Endothelial cell of umbilical vein (primary cell): ENCODE results near the gene MMP21. TPM values are rescaled to one million over a fixed set of nuclear protein-coding genes. Genes with fewer than 3 reads are reported as not detected.

Experiments
- BruUV-seq: library from RNA; stranded (reverse); fragments of 400-500 nt; replicated peaks from 2 replicates; lab custom pipeline; 2021; lab: Mats Ljungman, UMichigan
- CTCF ChIA-PET: fragments of 300-600, 350-600 bp; sonication (Branson Sonifier 250); formaldehyde crosslinking; loops from one replicate; lab custom pipeline; 2021; ENCODE audit warnings: antibody characterized with exemption, inconsistent platforms; lab: Charles Lee
- POLR2A ChIA-PET: fragments of 300-600, 350-600 bp; sonication (Branson Sonifier 250); formaldehyde crosslinking; loops from one replicate; lab custom pipeline; 2021; ENCODE audit warnings: antibody characterized with exemption, inconsistent platforms; lab: Charles Lee
- DNase-seq: peaks from one replicate; pipeline ENCODE4 v3.0.0-alpha.2; 2011; ENCODE audit warnings: low read depth, low spot score
- FAIRE-seq: peaks from 2 replicates; lab custom pipeline; 2011; peaks lifted over from hg19 to GRCh38; lab: Jason Lieb, UNC
- H2AFZ ChIP-seq: 2 replicates; pipeline ENCODE4 v1.6.0; 2012; ENCODE audit warnings: low read depth, low read length, control low read depth, inconsistent platforms
- H3K27ac ChIP-seq: 2 replicates; pipeline ENCODE4 v1.5.1; 2011; ENCODE audit warnings: low read depth, mild to moderate bottlenecking, control low read depth, low read length, moderate library complexity; ENCODE audit not compliant: insufficient read depth
- H3K27me3 ChIP-seq, 2 experiments: 2 replicates each; pipeline versions ENCODE4 v1.6.0 to v1.6.1; 2011; ENCODE audit warnings: low read length in 2 of 2, mixed read lengths in 1 of 2; ENCODE audit not compliant: control insufficient read depth in 2 of 2, insufficient read depth in 2 of 2
- H3K36me3 ChIP-seq, 2 experiments: 2 replicates in 1 of 2; 3 replicates in 1 of 2; pipeline ENCODE4 v1.5.1; 2011; ENCODE audit warnings: low read length in 2 of 2, mild to moderate bottlenecking in 1 of 2, moderate library complexity in 1 of 2; ENCODE audit not compliant: control insufficient read depth in 2 of 2, insufficient read depth in 2 of 2; ENCODE audit errors: extremely low read depth in 1 of 2
- H3K4me1 ChIP-seq: 3 replicates; pipeline ENCODE4 v1.5.1; 2011; ENCODE audit warnings: mild to moderate bottlenecking, low read length; ENCODE audit not compliant: control insufficient read depth, insufficient read depth; ENCODE audit errors: extremely low read depth
- H3K4me2 ChIP-seq: 2 replicates; pipeline ENCODE4 v1.6.1; 2011; ENCODE audit warnings: low read length, control low read depth, mixed read lengths; ENCODE audit not compliant: insufficient read depth
- H3K4me3 ChIP-seq, 3 experiments: fragments of 200-600 bp in 1 of 3; sonication (generic), shearing (Covaris generic) in 1 of 3; replicated peaks in 1 of 3; 2 replicates each; pipeline ENCODE4 v1.5.1; 2011 to 2016; ENCODE audit warnings: control low read depth in 3 of 3, low read length in 3 of 3, mild to moderate bottlenecking in 2 of 3, inconsistent platforms in 1 of 3, low read depth in 1 of 3, moderate library complexity in 1 of 3; ENCODE audit not compliant: insufficient read depth in 1 of 3
- H3K79me2 ChIP-seq: 2 replicates; pipeline ENCODE4 v1.6.0; 2012; ENCODE audit warnings: low read length, inconsistent platforms; ENCODE audit not compliant: control insufficient read depth, insufficient read depth
- H3K9ac ChIP-seq: replicated peaks from 2 replicates; pipeline ENCODE3; 2011; ENCODE audit warnings: low read length, control low read depth; ENCODE audit not compliant: insufficient read depth; ENCODE audit errors: extremely low read depth
- H3K9me1 ChIP-seq: replicated peaks from 3 replicates; pipeline ENCODE4 v1.6.0; 2011; ENCODE audit warnings: mild to moderate bottlenecking, low read length; ENCODE audit not compliant: control insufficient read depth, insufficient read depth; ENCODE audit errors: extremely low read depth
- H3K9me3 ChIP-seq: replicated peaks from 2 replicates; pipeline ENCODE4 v1.5.1; 2012; ENCODE audit warnings: low read length, inconsistent platforms; ENCODE audit not compliant: control insufficient read depth, insufficient read depth
- H4K20me1 ChIP-seq: replicated peaks from 2 replicates; pipeline ENCODE3; 2011; ENCODE audit warnings: mild to moderate bottlenecking, low read length; ENCODE audit not compliant: control insufficient read depth, insufficient read depth; ENCODE audit errors: extremely low read depth
- EZH2 ChIP-seq: IDR thresholded peaks from 2 replicates; pipeline ENCODE4 v1.6.1; 2012; ENCODE audit warnings: borderline replicate concordance, low read depth, mild to moderate bottlenecking, moderate library complexity, low read length, inconsistent platforms; ENCODE audit not compliant: severe bottlenecking
- FOS ChIP-seq: IDR thresholded peaks from 2 replicates; pipeline ENCODE4 v1.6.1; 2011; ENCODE audit warnings: mild to moderate bottlenecking, low read length, moderate library complexity, borderline replicate concordance; ENCODE audit not compliant: insufficient read depth
- GATA2 ChIP-seq: IDR thresholded peaks from 2 replicates; pipeline ENCODE4 v1.7.0; 2011; ENCODE audit warnings: low read depth, mild to moderate bottlenecking, moderate library complexity, mixed read lengths, low read length; ENCODE audit not compliant: insufficient read length, insufficient read depth
- JUN ChIP-seq: IDR thresholded peaks from 2 replicates; pipeline ENCODE4 v1.6.1; 2011; ENCODE audit warnings: borderline replicate concordance, low read depth; ENCODE audit not compliant: insufficient read length, insufficient read depth
- MYC ChIP-seq: IDR thresholded peaks from one replicate; pipeline ENCODE4 v1.6.1; 2011; ENCODE audit warnings: mild to moderate bottlenecking, low read depth, low read length
- POLR2A ChIP-seq: IDR thresholded peaks from 2 replicates; pipeline ENCODE4 v1.6.1; 2012; ENCODE audit warnings: low read depth, mild to moderate bottlenecking, control low read depth, low read length
- POLR2AphosphoS5 ChIP-seq: IDR thresholded peaks from 2 replicates; pipeline ENCODE4 v1.6.1; 2012; ENCODE audit warnings: low read depth, mild to moderate bottlenecking, control low read depth, low read length, moderate library complexity; ENCODE audit not compliant: insufficient read depth
- dilution Hi-C: fragments of 300-500 bp; cut with MboI; formaldehyde crosslinking; loops from one replicate; pipeline ENCODE4 v1.15.0; 2019; ENCODE audit warnings: low sequenced_read_pairs; ENCODE audit not compliant: extremely low pct_ligation_motif_present
- intact Hi-C: fragments of 100-400 bp; cut with micrococcal nuclease; formaldehyde crosslinking; loops from one replicate; pipeline ENCODE4 v1.10.0; 2022
- polyA plus RNA-seq, 4 experiments: library from polyadenylated mRNA; depleted of rRNA in 3 of 4; stranded (reverse) in 3 of 4; unstranded in 1 of 4; fragments of >200 nt; gene quantifications; 2 replicates each; pipeline versions ENCODE4 v1.2.1 to v1.2.3, GENCODE V29; 2011 to 2012; ENCODE audit warnings: missing spikeins in 1 of 4
- total RNA-seq: library from RNA; stranded (reverse); gene quantifications from 2 replicates; pipeline ENCODE4 v1.2.3, GENCODE V29; 2021
- TF ChIP-seq, protein P1 (sequence below): IDR thresholded peaks from 2 replicates; pipeline ENCODE4 v1.6.1; 2011; ENCODE audit not compliant: insufficient read depth, insufficient read length
- TF ChIP-seq, protein P2 (sequence below), 2 donors: IDR thresholded peaks; 1 replicate in 1 of 2; 2 replicates in 1 of 2; pipeline ENCODE4 v1.5.1; 2011; ENCODE audit warnings: low read length in 2 of 2, mild to moderate bottlenecking in 2 of 2, moderate library complexity in 2 of 2, control low read depth in 1 of 2, inconsistent platforms in 1 of 2, low read depth in 1 of 2; ENCODE audit not compliant: insufficient read depth in 1 of 2; ENCODE audit errors: extremely low read depth in 1 of 2

MMP21 gene
- total and polyA plus RNA-seq, 2 donors (not counting 3 experiments of a cell fraction or from before 2014, with no cell fraction given): 0.06 TPM; not detected in 1

GRCh38 chr10:125817337-125817946 lies 41.8 kb upstream of the MMP21 start:
- CTCF ChIA-PET: interaction anchor here (0.7 kb wide), 1 partner anchor 11 kb away, joined by 4 read pairs; no protein-coding TSS in a partner anchor
- no peak overlapping the region for H3K4me3 ChIP-seq
- intact Hi-C loops (no loop called here), dilution Hi-C loops (no loop called here)
- TF ChIP-seq, protein P1, sequence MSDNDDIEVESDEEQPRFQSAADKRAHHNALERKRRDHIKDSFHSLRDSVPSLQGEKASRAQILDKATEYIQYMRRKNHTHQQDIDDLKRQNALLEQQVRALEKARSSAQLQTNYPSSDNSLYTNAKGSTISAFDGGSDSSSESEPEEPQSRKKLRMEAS: no peak
- no peak for TF ChIP-seq EZH2
- TF ChIP-seq, protein P2, sequence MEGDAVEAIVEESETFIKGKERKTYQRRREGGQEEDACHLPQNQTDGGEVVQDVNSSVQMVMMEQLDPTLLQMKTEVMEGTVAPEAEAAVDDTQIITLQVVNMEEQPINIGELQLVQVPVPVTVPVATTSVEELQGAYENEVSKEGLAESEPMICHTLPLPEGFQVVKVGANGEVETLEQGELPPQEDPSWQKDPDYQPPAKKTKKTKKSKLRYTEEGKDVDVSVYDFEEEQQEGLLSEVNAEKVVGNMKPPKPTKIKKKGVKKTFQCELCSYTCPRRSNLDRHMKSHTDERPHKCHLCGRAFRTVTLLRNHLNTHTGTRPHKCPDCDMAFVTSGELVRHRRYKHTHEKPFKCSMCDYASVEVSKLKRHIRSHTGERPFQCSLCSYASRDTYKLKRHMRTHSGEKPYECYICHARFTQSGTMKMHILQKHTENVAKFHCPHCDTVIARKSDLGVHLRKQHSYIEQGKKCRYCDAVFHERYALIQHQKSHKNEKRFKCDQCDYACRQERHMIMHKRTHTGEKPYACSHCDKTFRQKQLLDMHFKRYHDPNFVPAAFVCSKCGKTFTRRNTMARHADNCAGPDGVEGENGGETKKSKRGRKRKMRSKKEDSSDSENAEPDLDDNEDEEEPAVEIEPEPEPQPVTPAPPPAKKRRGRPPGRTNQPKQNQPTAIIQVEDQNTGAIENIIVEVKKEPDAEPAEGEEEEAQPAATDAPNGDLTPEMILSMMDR (IDR thresholded peaks at IDR 0.05; ENCODE audit: extremely low read depth in 1 of 2, insufficient read depth in 1 of 2, low read depth in 1 of 2, low read length in 2 of 2): no peak
- no peak for TF ChIP-seq JUN
- TF ChIP-seq POLR2AphosphoS5: no peak
- no peak for TF ChIP-seq MYC
- TF ChIP-seq FOS: no peak
- no peak for TF ChIP-seq GATA2
- TF ChIP-seq POLR2A: no peak
- H3K9me3 ChIP-seq: no peaks in the 10 kb centered on the region
- H3K79me2 ChIP-seq: peaks cover 5% of the 10 kb centered on the region
- H3K27ac ChIP-seq: no peak overlapping the region
- no peaks in the 10 kb centered on the region for H3K27me3 ChIP-seq
- H3K9me1 ChIP-seq: no peaks in the 10 kb centered on the region
- no peak overlapping the region for H3K9ac ChIP-seq
- no peak for DNase-seq
- POLR2A ChIA-PET: no interaction called here
- H4K20me1 ChIP-seq: no peaks in the 10 kb centered on the region
- no peaks in the 10 kb centered on the region for H3K36me3 ChIP-seq
- no peak overlapping the region for H3K4me2 ChIP-seq
- BruUV-seq: no TSS peak
- H3K4me1 ChIP-seq: peaks cover 5% of the 10 kb centered on the region
- H2AFZ ChIP-seq: no peak overlapping the region
- FAIRE-seq: no peak
